Muscle layer of colon (tissue), 2 donors: ENCODE data around the gene MYBPHL.

Source experiments
- H3K27ac ChIP-seq: one replicate; pipeline ENCODE4 v1.7.0; 2013; ENCODE audit warnings: low read depth, mild to moderate bottlenecking, low read length, moderate library complexity
- H3K27me3 ChIP-seq, 2 donors: one replicate each; pipeline ENCODE4 v1.7.0; 2013; ENCODE audit warnings: low read length in 2 of 2, mild to moderate bottlenecking in 2 of 2; ENCODE audit not compliant: insufficient read depth in 2 of 2, control insufficient read depth in 1 of 2
- H3K36me3 ChIP-seq: one replicate; pipeline ENCODE4 v1.7.0; 2013; ENCODE audit warnings: mild to moderate bottlenecking, low read length; ENCODE audit not compliant: insufficient read depth
- H3K4me1 ChIP-seq: one replicate; pipeline ENCODE4 v1.7.0; 2013; ENCODE audit warnings: mild to moderate bottlenecking, low read length; ENCODE audit not compliant: insufficient read depth
- H3K4me3 ChIP-seq, 2 donors: one replicate each; pipeline ENCODE4 v1.7.0; 2013; ENCODE audit warnings: low read length in 2 of 2, low read depth in 1 of 2, mild to moderate bottlenecking in 1 of 2, moderate library complexity in 1 of 2
- H3K9ac ChIP-seq: one replicate; pipeline ENCODE4 v1.7.0; 2013; ENCODE audit warnings: low read length
- H3K9me3 ChIP-seq: one replicate; pipeline ENCODE4 v1.7.0; 2013; ENCODE audit warnings: mild to moderate bottlenecking, low read length
- donor health status: abdominal sarcoma.
- donor health status: Adenocarcinoma of cecum.

The MYBPHL gene

GRCh38 chr1:109259674-109260557, 46.9 kb downstream of the MYBPHL start:
- H3K4me3 ChIP-seq = no peak overlapping the region
- H3K9me3 ChIP-seq = no peaks in the 10 kb centered on the region
- H3K27ac ChIP-seq = no peak overlapping the region
- H3K27me3 ChIP-seq = no peaks in the 10 kb centered on the region
- no peak overlapping the region for H3K9ac ChIP-seq
- peaks cover 6% of the 10 kb centered on the region for H3K36me3 ChIP-seq
- H3K4me1 ChIP-seq = peaks cover 8% of the 10 kb centered on the region

DNA sequence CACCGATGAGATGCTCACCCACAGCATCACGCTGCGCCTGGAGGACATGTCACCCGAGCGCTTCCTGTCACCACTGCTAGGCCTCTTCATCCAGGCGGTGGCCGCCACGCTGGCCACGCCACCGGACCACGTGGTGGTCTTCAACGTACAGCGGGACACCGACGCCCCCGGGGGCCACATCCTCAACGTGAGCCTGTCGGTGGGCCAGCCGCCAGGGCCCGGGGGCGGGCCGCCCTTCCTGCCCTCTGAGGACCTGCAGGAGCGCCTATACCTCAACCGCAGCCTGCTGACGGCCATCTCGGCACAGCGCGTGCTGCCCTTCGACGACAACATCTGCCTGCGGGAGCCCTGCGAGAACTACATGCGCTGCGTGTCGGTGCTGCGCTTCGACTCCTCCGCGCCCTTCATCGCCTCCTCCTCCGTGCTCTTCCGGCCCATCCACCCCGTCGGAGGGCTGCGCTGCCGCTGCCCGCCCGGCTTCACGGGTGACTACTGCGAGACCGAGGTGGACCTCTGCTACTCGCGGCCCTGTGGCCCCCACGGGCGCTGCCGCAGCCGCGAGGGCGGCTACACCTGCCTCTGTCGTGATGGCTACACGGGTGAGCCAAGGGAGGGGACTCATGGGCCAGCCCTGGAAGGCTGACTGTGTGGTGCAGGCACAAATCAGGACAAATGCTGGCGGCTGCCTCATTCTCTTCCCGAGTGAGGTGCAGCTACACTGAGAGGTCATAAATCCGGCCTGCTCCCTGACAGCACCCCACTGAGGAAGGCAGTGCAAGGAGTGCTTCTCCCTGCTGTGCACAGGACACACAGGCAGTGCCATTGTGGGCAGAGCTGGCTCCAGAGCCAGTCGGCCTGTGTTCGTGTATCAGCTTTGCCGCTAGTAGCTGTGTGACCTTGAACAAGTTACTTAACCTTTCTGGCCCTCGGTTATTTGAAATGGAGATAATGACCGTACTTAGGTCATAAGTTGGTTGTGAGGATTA, 48.0 kb downstream of the MYBPHL start:
- H3K4me3 ChIP-seq = no peak overlapping the region
- no peaks in the 10 kb centered on the region for H3K9me3 ChIP-seq
- H3K9ac ChIP-seq = no peak overlapping the region
- no peaks in the 10 kb centered on the region for H3K27me3 ChIP-seq
- H3K36me3 ChIP-seq = no peaks in the 10 kb centered on the region
- H3K4me1 ChIP-seq = peaks cover 19% of the 10 kb centered on the region
- no peak overlapping the region for H3K27ac ChIP-seq

DNA sequence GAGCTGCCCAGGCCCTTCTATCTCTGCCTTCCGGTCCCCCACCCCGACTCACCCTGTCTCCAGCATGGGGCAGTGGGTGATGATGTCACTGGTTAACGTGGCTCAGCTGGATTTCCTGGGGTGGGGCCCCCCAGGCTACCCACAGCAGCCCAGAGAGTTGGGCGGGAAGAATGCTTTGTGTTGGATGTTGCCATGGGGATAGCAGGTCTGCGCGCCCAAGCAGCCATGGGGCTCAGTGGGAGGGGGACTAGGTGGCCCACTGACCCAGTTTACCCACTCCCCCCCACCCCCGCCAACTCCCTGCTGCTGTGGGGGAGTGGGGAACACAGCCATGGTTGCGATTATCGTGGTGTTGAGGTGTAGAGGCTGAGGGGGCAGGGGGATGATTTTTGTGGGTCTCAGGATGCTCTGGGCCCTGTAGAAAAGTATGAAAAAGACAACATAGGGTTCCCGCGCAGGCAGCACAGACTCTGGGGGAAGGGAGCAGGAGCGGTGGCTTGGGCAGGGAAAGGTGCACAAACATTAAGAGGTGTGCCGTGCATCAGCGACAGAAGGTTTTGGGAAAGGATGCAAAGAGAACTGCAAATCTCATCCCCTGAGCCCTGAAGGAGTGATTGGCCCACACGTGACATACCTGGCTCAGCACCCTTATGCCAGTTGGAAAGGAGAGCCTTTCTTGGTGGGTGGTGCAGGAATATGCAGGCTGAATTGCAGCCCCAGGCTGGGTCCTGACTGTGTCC, 49.0 kb downstream of the MYBPHL start:
- peaks cover 27% of the 10 kb centered on the region for H3K4me1 ChIP-seq
- no peaks in the 10 kb centered on the region for H3K27me3 ChIP-seq
- H3K27ac ChIP-seq = no peak overlapping the region
- no peaks in the 10 kb centered on the region for H3K9me3 ChIP-seq
- no peak overlapping the region for H3K9ac ChIP-seq
- H3K36me3 ChIP-seq = no peaks in the 10 kb centered on the region
- no peak overlapping the region for H3K4me3 ChIP-seq

DNA sequence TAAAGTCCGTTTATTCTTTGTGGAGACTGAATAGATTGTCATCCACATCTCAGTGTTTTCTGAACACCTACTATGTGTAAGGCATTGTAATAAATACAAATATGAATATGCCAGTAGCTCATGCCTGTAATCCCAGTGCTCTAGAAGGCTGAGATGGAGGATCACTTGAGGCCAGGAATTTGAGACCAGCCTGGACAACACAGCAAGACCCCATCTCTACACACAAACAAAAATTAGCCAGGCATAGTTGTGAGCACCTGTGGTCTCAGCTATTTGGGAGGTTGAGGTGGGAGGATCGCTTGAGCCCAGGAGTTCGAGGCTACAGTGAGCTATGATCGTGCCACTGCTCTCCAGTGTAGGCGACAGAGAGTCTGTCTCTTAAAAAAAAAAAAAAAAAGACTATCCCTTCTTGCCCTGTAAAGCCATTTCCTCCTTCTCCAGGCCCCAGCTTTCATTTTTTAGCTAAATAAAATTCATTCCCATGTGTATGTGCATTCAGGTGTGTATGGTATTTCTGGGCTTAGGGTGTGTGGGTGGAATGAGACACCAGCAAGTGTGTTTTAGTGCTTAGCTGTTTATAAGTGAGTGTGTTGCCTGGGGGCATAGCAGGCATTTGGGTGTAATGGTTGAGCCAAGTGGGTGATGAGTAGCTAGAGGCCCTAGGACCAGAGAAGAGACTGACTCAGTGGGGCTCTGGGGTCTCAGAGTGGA, 49.7 kb downstream of the MYBPHL start:
- Histone ChIP-seq H3K4me1 (peaks cover 28% of the 10 kb centered on the region), H3K27ac (no peak overlapping the region), H3K4me3 (no peak overlapping the region), H3K27me3 (no peaks in the 10 kb centered on the region), H3K9me3 (no peaks in the 10 kb centered on the region), H3K36me3 (no peaks in the 10 kb centered on the region), H3K9ac (no peak overlapping the region)

DNA sequence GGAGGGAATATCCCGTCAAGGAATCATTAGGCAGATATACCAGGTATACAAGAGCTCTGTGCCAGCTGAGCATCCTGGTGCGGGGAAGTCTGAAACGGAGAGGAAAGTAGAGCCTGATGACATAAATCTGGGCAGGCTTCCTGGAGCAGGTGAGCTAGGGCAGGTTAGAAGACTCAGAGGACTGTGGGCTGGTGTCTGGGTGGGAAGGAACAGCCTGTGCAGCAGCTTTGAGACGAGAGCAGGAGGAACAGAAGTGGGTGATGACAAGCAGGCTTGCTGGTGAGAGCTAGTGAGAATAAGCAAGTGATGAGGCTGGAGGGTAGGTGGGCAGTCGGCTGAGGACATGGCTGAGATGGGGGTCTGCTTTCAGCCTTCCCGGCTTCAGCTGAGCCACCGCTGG, 50.7 kb downstream of the MYBPHL start:
- Histone ChIP-seq H3K27ac (no peak overlapping the region), H3K4me1 (peaks cover 28% of the 10 kb centered on the region), H3K27me3 (no peaks in the 10 kb centered on the region), H3K9me3 (no peaks in the 10 kb centered on the region), H3K36me3 (no peaks in the 10 kb centered on the region), H3K9ac (no peak overlapping the region), H3K4me3 (no peak overlapping the region)

GRCh38 chr1:109255678-109256077, 51.1 kb downstream of the MYBPHL start:
- Histone ChIP-seq H3K27me3 (no peaks in the 10 kb centered on the region), H3K4me1 (peaks cover 28% of the 10 kb centered on the region), H3K9ac (no peak overlapping the region), H3K9me3 (no peaks in the 10 kb centered on the region), H3K4me3 (no peak overlapping the region), H3K36me3 (no peaks in the 10 kb centered on the region), H3K27ac (no peak overlapping the region)

DNA sequence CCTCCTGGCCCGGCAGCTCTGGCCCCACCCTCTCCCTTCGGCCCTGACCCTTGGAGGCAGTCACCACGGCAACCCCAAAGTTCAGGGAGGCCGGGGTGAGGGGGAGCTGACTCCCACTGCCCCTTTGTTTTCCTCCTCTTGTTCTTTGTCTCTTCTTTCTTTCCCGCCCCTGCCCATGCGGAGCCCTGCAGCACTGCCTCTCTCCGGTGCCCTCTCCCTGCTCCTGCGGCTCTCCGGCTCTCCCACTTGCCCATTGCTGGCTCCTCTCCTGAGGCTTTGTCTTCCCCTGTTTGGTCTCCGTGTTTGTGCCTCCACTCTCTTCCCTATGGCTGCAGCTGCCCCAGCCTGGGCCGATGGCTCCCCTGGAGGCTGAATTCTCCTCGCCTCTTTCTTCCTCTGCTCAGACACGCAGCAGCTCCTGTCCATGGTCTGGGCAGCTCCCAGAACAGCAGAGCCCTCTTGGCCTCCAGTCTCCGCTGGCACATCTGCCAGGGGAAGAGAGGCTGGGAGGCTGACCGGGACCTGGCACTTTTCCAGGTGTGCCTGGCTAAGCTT, 51.6 kb downstream of the MYBPHL start:
- Histone ChIP-seq H3K9me3 (no peaks in the 10 kb centered on the region), H3K27ac (no peak overlapping the region), H3K27me3 (no peaks in the 10 kb centered on the region), H3K4me3 (no peak overlapping the region), H3K4me1 (peaks cover 28% of the 10 kb centered on the region), H3K36me3 (no peaks in the 10 kb centered on the region), H3K9ac (no peak overlapping the region)

DNA sequence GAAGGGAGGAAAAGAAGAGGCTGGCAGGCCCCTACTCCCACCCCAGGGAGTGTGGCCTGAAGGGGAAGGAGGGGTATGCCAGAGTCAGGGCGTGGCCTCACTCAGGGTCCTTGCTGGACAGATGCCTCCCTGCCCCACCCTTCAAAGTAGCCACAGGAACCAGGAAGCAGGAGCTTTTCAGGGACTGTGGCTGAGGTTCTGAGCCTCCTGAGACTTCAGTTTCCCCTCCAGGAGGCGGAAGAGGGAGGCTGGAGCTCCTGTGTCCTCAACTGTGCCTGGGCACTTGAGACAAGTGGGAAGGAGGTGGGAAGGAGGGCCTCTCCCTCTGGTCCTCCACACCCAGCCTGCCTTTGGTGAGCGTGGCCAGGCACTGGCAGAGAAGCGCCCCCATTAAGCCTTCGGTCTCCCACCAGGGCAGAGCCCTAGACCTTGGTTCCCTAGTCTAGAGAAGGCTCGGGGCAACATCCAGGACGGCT, 52.2 kb downstream of the MYBPHL start:
- peak overlapping the region in 1 of 2 donors; percentile 39 for H3K4me3 ChIP-seq
- peak overlapping the region; percentile 22 for H3K27ac ChIP-seq
- H3K4me1 ChIP-seq = peaks cover 28% of the 10 kb centered on the region
- H3K9me3 ChIP-seq = no peaks in the 10 kb centered on the region
- H3K27me3 ChIP-seq = no peaks in the 10 kb centered on the region
- H3K36me3 ChIP-seq = no peaks in the 10 kb centered on the region
- peak overlapping the region; percentile 46 for H3K9ac ChIP-seq

- H3K4me3 ChIP-seq = peak overlapping the region; percentile 6 to 39
Measured at GRCh38 chr1:109253803-109254620, 52.8 kb downstream of the MYBPHL start.

More at GRCh38 chr1:109253803-109254620, 52.8 kb downstream of the MYBPHL start:
- Histone ChIP-seq H3K27ac (peak overlapping the region; percentile 22), H3K4me1 (peaks cover 30% of the 10 kb centered on the region), H3K9ac (peak overlapping the region; percentile 46), H3K36me3 (no peaks in the 10 kb centered on the region), H3K9me3 (no peaks in the 10 kb centered on the region), H3K27me3 (no peaks in the 10 kb centered on the region)
